Nephron progenitor cell (in vitro differentiated cells): Measurements from ENCODE around the gene EFCAB14.
"Not testable (repeated sequence)": the region's sequence is repeated elsewhere in the genome, so short reads cannot be mapped to it uniquely, and the experiment has no call there.

ENCODE experiments used
- DNase-seq: peaks from one replicate; pipeline ENCODE4 v3.0.0; 2021
- H3K27ac Mint-ChIP-seq: 2 replicates; pipeline ENCODE4 v1.8.0; 2021; ENCODE audit warnings: mild to moderate bottlenecking, moderate library complexity, mixed read lengths
- H3K27me3 Mint-ChIP-seq: 2 replicates; pipeline ENCODE4 v1.8.0; 2021; ENCODE audit warnings: mild to moderate bottlenecking, low read depth, mixed read lengths; ENCODE audit not compliant: poor library complexity
- H3K36me3 Mint-ChIP-seq: 2 replicates; pipeline ENCODE4 v1.8.0; 2021; ENCODE audit warnings: low read depth, mixed read lengths
- H3K4me1 Mint-ChIP-seq: 2 replicates; pipeline ENCODE4 v1.8.0; 2021; ENCODE audit warnings: mixed read lengths
- H3K4me3 Mint-ChIP-seq: 2 replicates; pipeline ENCODE4 v1.8.0; 2021; ENCODE audit warnings: mild to moderate bottlenecking, moderate library complexity, mixed read lengths
- H3K9me3 Mint-ChIP-seq: 2 replicates; pipeline ENCODE4 v1.8.0; 2021; ENCODE audit warnings: mild to moderate bottlenecking, moderate library complexity, mixed read lengths
- TF ChIP-seq, protein P1 (sequence below): fragments of 200-600 bp; sonication (generic); IDR thresholded peaks from 2 replicates; pipeline ENCODE4 v1.5.0; 2021; ENCODE audit warnings: antibody characterized with exemption

Gene EFCAB14

DNA sequence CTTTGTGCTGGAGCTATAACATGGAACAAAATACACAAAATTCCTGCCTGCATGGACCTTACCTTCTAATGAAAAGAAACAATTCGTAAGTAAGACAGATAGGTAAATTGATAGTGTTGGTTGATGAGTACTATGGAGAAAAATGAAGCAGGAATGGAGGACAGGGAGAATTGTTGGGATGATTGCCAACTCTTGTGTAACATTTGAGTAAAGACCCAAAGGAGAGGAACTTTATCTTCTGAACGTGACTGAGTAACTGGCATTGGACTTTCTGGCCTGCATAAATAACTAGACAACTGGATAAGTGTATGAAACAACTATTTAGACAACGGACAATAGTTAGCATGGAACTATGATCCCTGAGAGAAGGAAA, 6.8 kb upstream of the EFCAB14 start:
- DNase-seq, result no peak
- H3K4me1 Mint-ChIP-seq, result peaks cover 6% of the 10 kb centered on the region
- peaks cover under 1% of the 10 kb centered on the region for H3K9me3 Mint-ChIP-seq
- no peak overlapping the region for H3K27ac Mint-ChIP-seq
- H3K4me3 Mint-ChIP-seq, result no peak overlapping the region
- H3K36me3 Mint-ChIP-seq, result no peaks in the 10 kb centered on the region
- TF ChIP-seq, protein P1, sequence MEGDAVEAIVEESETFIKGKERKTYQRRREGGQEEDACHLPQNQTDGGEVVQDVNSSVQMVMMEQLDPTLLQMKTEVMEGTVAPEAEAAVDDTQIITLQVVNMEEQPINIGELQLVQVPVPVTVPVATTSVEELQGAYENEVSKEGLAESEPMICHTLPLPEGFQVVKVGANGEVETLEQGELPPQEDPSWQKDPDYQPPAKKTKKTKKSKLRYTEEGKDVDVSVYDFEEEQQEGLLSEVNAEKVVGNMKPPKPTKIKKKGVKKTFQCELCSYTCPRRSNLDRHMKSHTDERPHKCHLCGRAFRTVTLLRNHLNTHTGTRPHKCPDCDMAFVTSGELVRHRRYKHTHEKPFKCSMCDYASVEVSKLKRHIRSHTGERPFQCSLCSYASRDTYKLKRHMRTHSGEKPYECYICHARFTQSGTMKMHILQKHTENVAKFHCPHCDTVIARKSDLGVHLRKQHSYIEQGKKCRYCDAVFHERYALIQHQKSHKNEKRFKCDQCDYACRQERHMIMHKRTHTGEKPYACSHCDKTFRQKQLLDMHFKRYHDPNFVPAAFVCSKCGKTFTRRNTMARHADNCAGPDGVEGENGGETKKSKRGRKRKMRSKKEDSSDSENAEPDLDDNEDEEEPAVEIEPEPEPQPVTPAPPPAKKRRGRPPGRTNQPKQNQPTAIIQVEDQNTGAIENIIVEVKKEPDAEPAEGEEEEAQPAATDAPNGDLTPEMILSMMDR, result no peak
- H3K27me3 Mint-ChIP-seq, result peaks cover 24% of the 10 kb centered on the region

DNA sequence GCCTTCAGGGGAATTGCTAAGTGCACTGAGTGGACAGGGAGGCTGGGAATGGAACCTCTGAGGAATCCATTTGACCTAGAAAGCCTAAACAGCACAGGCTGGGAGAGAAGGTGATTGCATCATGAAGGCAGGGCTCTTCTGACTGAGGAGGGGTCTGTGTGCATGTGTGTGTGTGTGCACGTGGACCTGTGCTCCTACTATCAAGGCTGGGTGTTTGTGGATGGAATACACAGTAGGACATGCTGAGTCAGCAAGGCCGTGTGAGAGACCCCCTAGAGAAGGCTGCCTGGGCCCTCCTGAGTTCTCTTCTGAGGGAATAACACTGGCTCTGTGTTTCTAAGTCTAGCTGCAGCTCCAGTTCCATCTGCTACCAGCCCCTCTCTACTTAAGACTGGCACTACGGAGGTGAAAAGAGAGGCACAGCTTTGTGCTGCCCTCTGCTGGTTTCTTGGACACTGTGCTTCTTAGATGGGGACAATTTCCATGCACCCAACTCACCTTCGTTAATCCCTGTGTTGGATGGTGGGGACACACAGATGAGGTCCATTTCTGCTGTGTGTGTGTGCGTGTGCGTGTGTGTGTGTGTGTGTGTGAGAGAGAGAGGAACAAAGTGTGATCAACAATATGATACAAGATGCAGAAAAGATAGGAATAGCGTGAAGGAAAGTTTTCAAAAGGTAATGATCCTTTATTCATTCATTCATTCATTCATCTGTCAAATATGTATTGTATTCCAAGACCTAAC, 6.2 kb upstream of the EFCAB14 start:
- Mint-ChIP-seq H3K27me3 (peaks cover 23% of the 10 kb centered on the region), H3K27ac (no peak overlapping the region), H3K9me3 (no peaks in the 10 kb centered on the region), H3K4me3 (no peak overlapping the region), H3K4me1 (peaks cover 6% of the 10 kb centered on the region), H3K36me3 (no peaks in the 10 kb centered on the region)
- peak; percentile 63 for DNase-seq
- TF ChIP-seq, protein P1, result peak; percentile 59

DNA sequence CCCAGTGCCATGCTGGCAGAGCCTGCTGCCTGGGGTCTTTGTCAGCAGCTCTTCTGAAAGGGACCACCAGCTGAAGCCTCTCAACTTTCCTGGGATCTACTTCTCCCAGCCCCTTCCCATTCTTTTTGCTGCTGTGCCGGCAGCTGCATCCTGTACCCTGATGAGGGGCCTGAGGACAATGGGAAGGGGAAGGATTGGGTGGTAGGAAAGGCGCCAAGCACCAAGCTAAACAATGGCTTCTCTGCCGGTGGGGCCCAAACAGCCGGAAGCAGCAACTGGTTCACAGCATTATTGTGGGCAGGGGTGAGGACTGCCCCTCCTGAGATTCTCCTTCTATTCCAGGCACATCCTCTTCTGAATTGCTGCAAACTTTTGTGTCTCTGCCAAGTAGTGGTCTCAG, 5.0 kb upstream of the EFCAB14 start:
- Mint-ChIP-seq H3K36me3 (no peaks in the 10 kb centered on the region), H3K4me1 (peaks cover 13% of the 10 kb centered on the region), H3K27ac (no peak overlapping the region), H3K27me3 (peaks cover 25% of the 10 kb centered on the region), H3K9me3 (no peaks in the 10 kb centered on the region), H3K4me3 (no peak overlapping the region)
- no peak for DNase-seq
- TF ChIP-seq, protein P1, result no peak

DNA sequence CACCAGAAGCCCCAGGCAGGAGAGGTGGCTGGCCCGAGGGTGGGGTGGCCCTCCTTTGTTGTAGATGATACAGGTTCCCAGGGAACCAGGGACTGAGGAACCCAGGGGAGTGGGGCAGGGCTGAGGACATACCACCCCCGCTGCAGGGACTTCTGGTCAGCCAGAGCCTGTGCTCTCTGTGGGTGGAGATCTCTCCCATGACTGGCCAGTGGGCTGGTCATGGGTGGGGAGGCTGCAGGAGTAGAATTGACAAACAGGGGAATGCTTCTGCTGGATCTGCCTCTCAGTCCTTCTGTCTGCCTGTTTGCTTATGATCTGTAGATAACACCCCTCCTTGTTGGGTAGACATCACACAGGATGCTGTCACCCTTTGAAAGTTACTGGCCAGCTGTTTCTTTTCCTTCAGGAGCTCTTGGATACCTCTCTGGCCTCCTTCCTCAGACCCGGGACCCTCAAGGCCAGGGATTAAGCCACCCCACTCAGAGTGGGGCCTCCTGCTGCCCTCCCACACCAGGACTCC, 2.8 kb upstream of the EFCAB14 start:
- peaks cover 24% of the 10 kb centered on the region for H3K4me1 Mint-ChIP-seq
- no peaks in the 10 kb centered on the region for H3K36me3 Mint-ChIP-seq
- no peak overlapping the region for H3K4me3 Mint-ChIP-seq
- TF ChIP-seq, protein P1, result no peak
- no peak overlapping the region for H3K27ac Mint-ChIP-seq
- DNase-seq, result no peak
- H3K9me3 Mint-ChIP-seq, result no peaks in the 10 kb centered on the region
- H3K27me3 Mint-ChIP-seq, result peaks cover 25% of the 10 kb centered on the region

DNA sequence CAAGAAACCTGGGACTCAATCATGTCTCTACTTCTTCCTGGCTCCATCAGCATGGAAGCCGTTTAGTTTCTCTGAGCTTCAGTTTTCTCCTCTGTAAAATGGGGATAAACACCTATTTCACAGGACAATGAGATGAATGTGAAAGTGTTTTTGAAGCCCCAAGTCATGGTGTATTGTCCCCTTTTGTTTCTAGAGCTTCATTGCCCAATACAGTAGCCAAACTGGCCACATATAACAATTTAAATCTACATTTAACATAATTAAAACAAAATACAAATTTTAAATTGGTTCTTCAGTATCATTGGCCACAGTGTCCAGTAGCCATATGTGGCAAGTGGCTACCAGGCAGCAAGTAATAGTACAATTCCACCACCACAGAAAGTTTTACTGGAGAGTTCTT, 2.3 kb upstream of the EFCAB14 start:
- Mint-ChIP-seq H3K36me3 (no peaks in the 10 kb centered on the region), H3K4me1 (peaks cover 30% of the 10 kb centered on the region), H3K9me3 (no peaks in the 10 kb centered on the region), H3K4me3 (no peak overlapping the region), H3K27ac (no peak overlapping the region), H3K27me3 (peaks cover 25% of the 10 kb centered on the region)
- DNase-seq, result no peak
- TF ChIP-seq, protein P1, result no peak

DNA sequence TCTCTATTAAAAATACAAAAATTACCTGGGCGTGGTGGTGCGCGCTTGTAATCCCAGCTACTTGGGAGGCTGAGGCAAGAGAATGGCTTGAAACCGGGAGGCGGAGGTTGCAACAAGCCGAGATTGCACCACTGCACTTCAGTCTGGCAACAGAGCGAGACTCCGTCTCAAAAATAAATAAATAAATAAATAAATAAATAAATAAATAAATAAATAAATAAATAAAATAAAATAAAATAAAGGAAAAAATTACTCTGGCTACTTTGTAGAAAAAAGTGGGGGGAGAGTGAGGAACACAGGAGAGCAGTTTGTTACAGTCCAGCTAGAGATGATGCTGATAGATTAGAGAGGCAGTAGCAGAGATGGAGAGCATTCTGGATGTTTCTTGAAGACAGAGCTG, 1.4 kb upstream of the EFCAB14 start:
- peaks cover 25% of the 10 kb centered on the region for H3K27me3 Mint-ChIP-seq
- not testable (repeated sequence) for H3K36me3 Mint-ChIP-seq, H3K4me3 Mint-ChIP-seq, DNase-seq, H3K27ac Mint-ChIP-seq, H3K9me3 Mint-ChIP-seq
- H3K4me1 Mint-ChIP-seq, result peaks cover 31% of the 10 kb centered on the region
